WTC11 (cell line): ENCODE measurements around the gene ZNF593OS. TPM values are rescaled to one million over a fixed set of nuclear protein-coding genes. Genes with fewer than 3 reads are reported as not detected.

Experiments used
- ATAC-seq: fragments of 200-7000 bp; cut with Tn5 transposase; 2 replicates; pipeline ENCODE4 v1.10.0; 2021; ENCODE audit warnings: mild to moderate bottlenecking, moderate library complexity
- CTCF ChIA-PET: fragments of 300-600 bp; sonication (Branson Sonifier 250); formaldehyde crosslinking; loops from one replicate; lab custom pipeline; 2021; ENCODE audit warnings: antibody characterized with exemption; lab: Charles Lee
- POLR2A ChIA-PET: fragments of 350-600 bp; sonication (Branson Sonifier 250); formaldehyde crosslinking; loops from one replicate; lab custom pipeline; 2021; ENCODE audit warnings: antibody characterized with exemption; lab: Charles Lee
- DNase-seq: peaks from one replicate; pipeline ENCODE4 v3.0.0; 2021; ENCODE audit warnings: low spot score
- H3K27ac Mint-ChIP-seq: 2 replicates; pipeline ENCODE4 v1.8.0; 2021; ENCODE audit warnings: mixed read lengths
- H3K27me3 Mint-ChIP-seq: 2 replicates; pipeline ENCODE4 v1.8.0; 2021; ENCODE audit warnings: low read depth, mild to moderate bottlenecking, moderate library complexity, mixed read lengths
- H3K36me3 Mint-ChIP-seq: 2 replicates; pipeline ENCODE4 v1.8.0; 2021; ENCODE audit warnings: mixed read lengths
- H3K4me1 Mint-ChIP-seq: 2 replicates; pipeline ENCODE4 v1.8.0; 2022; ENCODE audit warnings: mixed read lengths
- H3K4me3 Mint-ChIP-seq: 2 replicates; pipeline ENCODE4 v1.8.0; 2021; ENCODE audit warnings: mild to moderate bottlenecking, moderate library complexity, mixed read lengths
- H3K9me3 Mint-ChIP-seq: 2 replicates; pipeline ENCODE4 v1.8.0; 2021; ENCODE audit warnings: mixed read lengths
- ATF6 ChIP-seq: sonication (generic); formaldehyde crosslinking; IDR thresholded peaks from 2 replicates; pipeline ENCODE4 v1.8.1; 2023; ENCODE audit warnings: mild to moderate bottlenecking, missing genetic modification reagents
- CREB1 ChIP-seq: sonication (generic); formaldehyde crosslinking; IDR thresholded peaks from 2 replicates; pipeline ENCODE4 v1.8.0; 2023; ENCODE audit warnings: mild to moderate bottlenecking, missing genetic modification reagents
- CTCF ChIP-seq: fragments of 200-600 bp; IDR thresholded peaks from 2 replicates; pipeline ENCODE4 v1.8.0; 2022; ENCODE audit warnings: antibody characterized with exemption
- ELF4 ChIP-seq: sonication (generic); formaldehyde crosslinking; IDR thresholded peaks from 2 replicates; pipeline ENCODE4 v1.8.1; 2022; ENCODE audit warnings: low read depth, mild to moderate bottlenecking, moderate library complexity, missing genetic modification reagents
- ESRRA ChIP-seq: sonication (generic); formaldehyde crosslinking; IDR thresholded peaks from 2 replicates; pipeline ENCODE4 v1.8.1; 2022; ENCODE audit warnings: mild to moderate bottlenecking, missing genetic modification reagents, borderline replicate concordance
- FOXJ3 ChIP-seq: sonication (generic); formaldehyde crosslinking; IDR thresholded peaks from 2 replicates; pipeline ENCODE4 v1.9.0; 2021; ENCODE audit warnings: missing genetic modification reagents, mild to moderate bottlenecking, borderline replicate concordance
- GRHL2 ChIP-seq: fragments of 250-450 bp; sonication (Bioruptor Pico); IDR thresholded peaks from 2 replicates; pipeline ENCODE4 v1.8.0; 2022; ENCODE audit warnings: mild to moderate bottlenecking, moderate library complexity; ENCODE audit not compliant: insufficient replicate concordance, severe bottlenecking
- JUN ChIP-seq: sonication (generic); formaldehyde crosslinking; IDR thresholded peaks from 2 replicates; pipeline ENCODE4 v1.8.0; 2023; ENCODE audit warnings: mild to moderate bottlenecking, missing genetic modification reagents
- NFE2L1 ChIP-seq: sonication (generic); formaldehyde crosslinking; IDR thresholded peaks from 2 replicates; pipeline ENCODE4 v1.8.1; 2023; ENCODE audit warnings: missing genetic modification reagents
- NR2C2 ChIP-seq: sonication (generic); formaldehyde crosslinking; IDR thresholded peaks from 2 replicates; pipeline ENCODE4 v1.8.0; 2022; ENCODE audit warnings: mild to moderate bottlenecking, missing genetic modification reagents
- OVOL2 ChIP-seq: fragments of 250-450 bp; sonication (Bioruptor Pico); IDR thresholded peaks from 2 replicates; pipeline ENCODE4 v1.9.0; 2021; ENCODE audit warnings: mild to moderate bottlenecking, borderline replicate concordance
- PREB ChIP-seq: sonication (generic); formaldehyde crosslinking; IDR thresholded peaks from 2 replicates; pipeline ENCODE4 v1.8.1; 2022; ENCODE audit warnings: mild to moderate bottlenecking, missing genetic modification reagents, moderate library complexity, borderline replicate concordance
- TCF7 ChIP-seq: sonication (generic); formaldehyde crosslinking; IDR thresholded peaks from 2 replicates; pipeline ENCODE4 v1.8.0; 2022; ENCODE audit warnings: mild to moderate bottlenecking, low read depth, missing genetic modification reagents, moderate library complexity
- TEAD4 ChIP-seq: sonication (generic); formaldehyde crosslinking; IDR thresholded peaks from 2 replicates; pipeline ENCODE4 v1.8.0; 2022; ENCODE audit warnings: mild to moderate bottlenecking, missing genetic modification reagents
- USF1 ChIP-seq: sonication (generic); formaldehyde crosslinking; IDR thresholded peaks from 2 replicates; pipeline ENCODE4 v1.8.0; 2022; ENCODE audit warnings: mild to moderate bottlenecking, missing genetic modification reagents
- ZBTB43 ChIP-seq: sonication (generic); formaldehyde crosslinking; IDR thresholded peaks from 2 replicates; pipeline ENCODE4 v1.8.1; 2023; ENCODE audit warnings: mild to moderate bottlenecking, missing genetic modification reagents
- ZMAT4 ChIP-seq: fragments of 250-450 bp; sonication (Bioruptor Pico); IDR thresholded peaks from 2 replicates; pipeline ENCODE4 v1.9.0; 2021; ENCODE audit warnings: mild to moderate bottlenecking
- ZNF121 ChIP-seq: sonication (generic); formaldehyde crosslinking; IDR thresholded peaks from 2 replicates; pipeline ENCODE4 v1.8.0; 2023; ENCODE audit warnings: missing genetic modification reagents
- ZNF219 ChIP-seq: sonication (generic); formaldehyde crosslinking; IDR thresholded peaks from 2 replicates; pipeline ENCODE4 v1.8.0; 2023; ENCODE audit warnings: missing genetic modification reagents, mild to moderate bottlenecking, borderline replicate concordance
- ZNF423 ChIP-seq: fragments of 250-450 bp; sonication (Bioruptor Pico); IDR thresholded peaks from 2 replicates; pipeline ENCODE4 v2.1.2; 2022; ENCODE audit warnings: mild to moderate bottlenecking, moderate library complexity
- ZNF532 ChIP-seq: fragments of 250-450 bp; sonication (Bioruptor Pico); IDR thresholded peaks from 2 replicates; pipeline ENCODE4 v1.9.0; 2021; ENCODE audit warnings: mild to moderate bottlenecking, borderline replicate concordance
- total RNA-seq: library from RNA; stranded (reverse); gene quantifications from 3 replicates; pipeline ENCODE4 v1.2.3, GENCODE V29; 2021

The ZNF593OS gene
- total RNA-seq, 1 experiment from 2014 or later: not detected

GRCh38 chr1:26158908-26159742 lies 12.5 kb downstream of the ZNF593OS start, which contains the start of gene FAM110D:
Gene FAM110D, plus strand, starts transcription at chr1:26159079. Its CDS starts 2,213 bp downstream, at chr1:26161292.
- POLR2A ChIA-PET: no interaction called here
- no peak for DNase-seq
- peaks cover 97% of the 10 kb centered on the region for H3K27me3 Mint-ChIP-seq
- H3K4me1 Mint-ChIP-seq: peaks cover 64% of the 10 kb centered on the region
- TF ChIP-seq JUN: no peak
- no peak for TF ChIP-seq CREB1 (CRISPR knock-in tag)
- no peaks in the 10 kb centered on the region for H3K9me3 Mint-ChIP-seq
- no peak for ATAC-seq
- no peaks in the 10 kb centered on the region for H3K36me3 Mint-ChIP-seq
- H3K4me3 Mint-ChIP-seq: no peak within 1 kb of the TSS; the same call in 1 of the 2 replicates
- H3K27ac Mint-ChIP-seq: no peak within 1 kb of the TSS
- CTCF ChIA-PET: interaction anchor here (1.0 to 1.2 kb wide), 4 partner anchors 11 to 75 kb away, joined by 3 to 5 read pairs (median 4); partner anchors contain the start of genes CATSPER4, CEP85 and ZNF593

- Mint-ChIP-seq H3K36me3 (no peaks in the 10 kb centered on the region), H3K27me3 (peaks cover 98% of the 10 kb centered on the region), H3K4me3 (no peak overlapping the region), H3K9me3 (no peaks in the 10 kb centered on the region), H3K27ac (no peak overlapping the region), H3K4me1 (peaks cover 61% of the 10 kb centered on the region)
- ATAC-seq (no peak), DNase-seq (no peak)
- ChIA-PET POLR2A (no interaction called here), CTCF (interaction anchor here (1.0 to 4.8 kb wide), 7 partner anchors 11 to 121 kb away, joined by 3 to 50 read pairs (median 5); partner anchors contain the start of genes CATSPER4, CEP85, SH3BGRL3 and ZNF593)
- no peak for TF ChIP-seq ZMAT4 (CRISPR knock-in tag)
- no peak for TF ChIP-seq ZNF219 (CRISPR knock-in tag)
- TF ChIP-seq ZNF121 (CRISPR knock-in tag): no peak
- no peak for TF ChIP-seq ESRRA (CRISPR knock-in tag)
- no peak for TF ChIP-seq NFE2L1 (CRISPR knock-in tag)
- TF ChIP-seq ZNF423: no peak
- no peak for TF ChIP-seq CREB1 (CRISPR knock-in tag)
- no peak for TF ChIP-seq USF1
- TF ChIP-seq FOXJ3 (CRISPR knock-in tag): no peak
- TF ChIP-seq ELF4 (CRISPR knock-in tag): no peak
- TF ChIP-seq ZNF532: no peak
- TF ChIP-seq TEAD4 (CRISPR knock-in tag): no peak
- no peak for TF ChIP-seq ZBTB43 (CRISPR knock-in tag)
- no peak for TF ChIP-seq GRHL2 (CRISPR knock-in tag)
- no peak for TF ChIP-seq CTCF
- no peak for TF ChIP-seq PREB (CRISPR knock-in tag)
- no peak for TF ChIP-seq OVOL2
- no peak for TF ChIP-seq ATF6 (CRISPR knock-in tag)
- TF ChIP-seq NR2C2 (CRISPR knock-in tag): no peak
- TF ChIP-seq TCF7 (CRISPR knock-in tag): no peak
These were observed 13.2 kb downstream of the ZNF593OS start for GRCh38 chr1:26158271-26158907.
